ENCODE results near the gene NUPR1. TPM values are rescaled to one million over a fixed set of nuclear protein-coding genes. Genes with fewer than 3 reads are reported as not detected.
A peak's percentile ranks its signal among the peaks of the same experiment; 100 is the strongest.
"Not testable (repeated sequence)": the region's sequence is repeated elsewhere in the genome, so short reads cannot be mapped to it uniquely, and the experiment has no call there.

Gene NUPR1
- total RNA-seq, 4 donors from 2014 or later, result 18.7 to 44.3 (median 22.6) TPM

- no peak overlapping the region for H3K4me3 ChIP-seq
- H3K4me1 ChIP-seq, result peaks cover 7 to 22% of the 10 kb centered on the region in 2 donors
- intact Hi-C loops (cut with DNase I; ENCODE audit: low total_unique reads), result no loop called here
- DNase-seq, result no peak
- H3K9me3 ChIP-seq, result no peaks in the 10 kb centered on the region
- H3K36me3 ChIP-seq, result no peaks in the 10 kb centered on the region
- ATAC-seq, result peak; percentile 74 to 81
- in situ Hi-C loops (cut with MboI; ENCODE audit: low sequenced_read_pairs in 4 of 4), result no loop called here
- no peaks in the 10 kb centered on the region for H3K27me3 ChIP-seq
- H3K27ac ChIP-seq, result peak overlapping the region in 1 of 4 donors; percentile 30
- TF ChIP-seq, protein P1, sequence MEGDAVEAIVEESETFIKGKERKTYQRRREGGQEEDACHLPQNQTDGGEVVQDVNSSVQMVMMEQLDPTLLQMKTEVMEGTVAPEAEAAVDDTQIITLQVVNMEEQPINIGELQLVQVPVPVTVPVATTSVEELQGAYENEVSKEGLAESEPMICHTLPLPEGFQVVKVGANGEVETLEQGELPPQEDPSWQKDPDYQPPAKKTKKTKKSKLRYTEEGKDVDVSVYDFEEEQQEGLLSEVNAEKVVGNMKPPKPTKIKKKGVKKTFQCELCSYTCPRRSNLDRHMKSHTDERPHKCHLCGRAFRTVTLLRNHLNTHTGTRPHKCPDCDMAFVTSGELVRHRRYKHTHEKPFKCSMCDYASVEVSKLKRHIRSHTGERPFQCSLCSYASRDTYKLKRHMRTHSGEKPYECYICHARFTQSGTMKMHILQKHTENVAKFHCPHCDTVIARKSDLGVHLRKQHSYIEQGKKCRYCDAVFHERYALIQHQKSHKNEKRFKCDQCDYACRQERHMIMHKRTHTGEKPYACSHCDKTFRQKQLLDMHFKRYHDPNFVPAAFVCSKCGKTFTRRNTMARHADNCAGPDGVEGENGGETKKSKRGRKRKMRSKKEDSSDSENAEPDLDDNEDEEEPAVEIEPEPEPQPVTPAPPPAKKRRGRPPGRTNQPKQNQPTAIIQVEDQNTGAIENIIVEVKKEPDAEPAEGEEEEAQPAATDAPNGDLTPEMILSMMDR (IDR thresholded peaks at IDR 0.05 in 4 of 5, conservative IDR thresholded peaks at IDR 0.05 in 1 of 5), result no peak
- no peak for TF ChIP-seq POLR2A (IDR thresholded peaks at IDR 0.05)
Observed at GRCh38 chr16:28572696-28573510, 34.1 kb upstream of the NUPR1 start.

GRCh38 chr16:28569968-28570752 is 31.4 kb upstream of the NUPR1 start:
- in situ Hi-C loops (cut with MboI; ENCODE audit: low sequenced_read_pairs in 4 of 4) (no loop called here), intact Hi-C loops (cut with DNase I; ENCODE audit: low total_unique reads) (no loop called here)
- no peak for TF ChIP-seq POLR2A (IDR thresholded peaks at IDR 0.05)
- TF ChIP-seq, protein P1 (IDR thresholded peaks at IDR 0.05 in 4 of 5, conservative IDR thresholded peaks at IDR 0.05 in 1 of 5), result no peak

DNA sequence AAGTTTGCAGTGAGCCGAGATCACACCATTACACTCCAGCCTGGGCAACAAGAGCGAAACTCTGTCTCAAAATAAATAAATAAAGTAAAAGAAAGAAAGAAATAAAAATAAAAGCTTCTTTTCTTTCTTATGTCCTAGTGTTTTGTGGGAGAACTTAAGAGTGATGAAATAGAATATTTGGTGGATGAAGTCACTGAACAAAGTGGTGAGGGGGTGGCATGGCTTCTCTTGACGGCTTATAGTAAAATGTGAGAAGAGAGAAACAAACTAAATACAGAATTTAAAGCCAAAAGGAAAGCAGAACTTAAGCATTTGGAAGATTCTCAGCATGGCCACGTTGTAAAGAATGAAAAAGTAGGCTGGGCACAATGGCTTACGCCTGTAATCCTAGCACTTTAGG is 30.2 kb upstream of the NUPR1 start:
- DNase-seq (no peak), ATAC-seq (no peak)
- TF ChIP-seq POLR2A (IDR thresholded peaks at IDR 0.05), result no peak
- TF ChIP-seq, protein P1 (IDR thresholded peaks at IDR 0.05 in 4 of 5, conservative IDR thresholded peaks at IDR 0.05 in 1 of 5), result no peak
- Histone ChIP-seq H3K4me3 (no peak overlapping the region), H3K4me1 (peaks cover 7 to 22% of the 10 kb centered on the region in 2 donors), H3K36me3 (no peaks in the 10 kb centered on the region), H3K27me3 (no peaks in the 10 kb centered on the region), H3K27ac (no peak overlapping the region), H3K9me3 (no peaks in the 10 kb centered on the region)
- in situ Hi-C loops (cut with MboI; ENCODE audit: low sequenced_read_pairs in 4 of 4) (no loop called here), intact Hi-C loops (cut with DNase I; ENCODE audit: low total_unique reads) (no loop called here)

More at GRCh38 chr16:28569968-28570752, 31.4 kb upstream of the NUPR1 start:
- Histone ChIP-seq H3K36me3 (no peaks in the 10 kb centered on the region), H3K4me1 (peaks cover 7 to 22% of the 10 kb centered on the region in 2 donors), H3K4me3 (no peak overlapping the region), H3K27me3 (no peaks in the 10 kb centered on the region), H3K9me3 (no peaks in the 10 kb centered on the region), H3K27ac (no peak overlapping the region)
- no peak for DNase-seq
- ATAC-seq, result no peak

DNA sequence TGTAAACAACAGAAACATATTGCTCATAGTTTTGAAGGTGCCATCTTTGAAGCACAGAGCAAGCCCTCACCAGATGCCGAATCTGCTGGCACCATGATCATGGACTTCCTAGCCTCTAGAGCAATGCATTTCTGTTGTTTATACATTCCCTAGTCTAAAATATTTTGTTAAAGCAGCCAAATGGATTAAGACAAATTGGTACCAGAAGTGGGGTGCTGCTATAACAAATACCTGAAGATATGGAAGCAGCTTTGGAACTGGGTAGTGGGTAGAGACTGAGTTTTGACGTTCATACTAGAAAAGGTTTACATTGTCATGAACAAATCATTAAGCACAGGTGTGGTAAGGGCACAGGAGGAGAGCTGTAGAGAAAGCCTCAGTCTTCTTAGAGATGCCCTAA is 28.5 kb upstream of the NUPR1 start:
- no peak for ATAC-seq
- Histone ChIP-seq H3K27me3 (no peaks in the 10 kb centered on the region), H3K4me3 (no peak overlapping the region), H3K36me3 (no peaks in the 10 kb centered on the region), H3K9me3 (no peaks in the 10 kb centered on the region), H3K4me1 (peaks cover 2 to 12% of the 10 kb centered on the region in 2 donors), H3K27ac (no peak overlapping the region)
- no peak for DNase-seq
- in situ Hi-C loops (cut with MboI; ENCODE audit: low sequenced_read_pairs in 4 of 4), result no loop called here
- intact Hi-C loops (cut with DNase I; ENCODE audit: low total_unique reads), result no loop called here
- TF ChIP-seq POLR2A (IDR thresholded peaks at IDR 0.05), result no peak
- TF ChIP-seq, protein P1 (IDR thresholded peaks at IDR 0.05 in 4 of 5, conservative IDR thresholded peaks at IDR 0.05 in 1 of 5), result no peak

- peaks cover 11 to 15% of the 10 kb centered on the region in 2 donors for H3K4me1 ChIP-seq
- H3K27ac ChIP-seq; ATAC-seq; H3K9me3 ChIP-seq; DNase-seq; intact Hi-C loops (cut with DNase I; ENCODE audit: low total_unique reads); H3K36me3 ChIP-seq; H3K27me3 ChIP-seq; H3K4me3 ChIP-seq; in situ Hi-C loops (cut with MboI; ENCODE audit: low sequenced_read_pairs in 4 of 4): not testable (repeated sequence)
Observed at GRCh38 chr16:28566233-28566925, 27.6 kb upstream of the NUPR1 start.
